OCI-LY7 (cell line): ENCODE results near the gene LCE3C. TPM values are rescaled to one million over a fixed set of nuclear protein-coding genes. Genes with fewer than 3 reads are reported as not detected.

Source experiments
- BruUV-seq: library from RNA; stranded (reverse); fragments of 400-500 nt; replicated peaks from 2 replicates; lab custom pipeline; 2021; lab: Mats Ljungman, UMichigan
- CTCF ChIA-PET: fragments of 300-600 bp; sonication (Branson Sonifier 250); formaldehyde crosslinking; loops from one replicate; lab custom pipeline; 2022; ENCODE audit warnings: antibody characterized with exemption; ENCODE audit not compliant: unreplicated experiment; lab: Charles Lee
- POLR2A ChIA-PET: fragments of 300-600 bp; sonication (Branson Sonifier 250); formaldehyde crosslinking; loops from one replicate; lab custom pipeline; 2022; ENCODE audit warnings: antibody characterized with exemption; lab: Charles Lee
- DNase-seq: peaks from one replicate; pipeline ENCODE4 v3.0.0-alpha.2; 2015; ENCODE audit warnings: low spot score
- H2AFZ ChIP-seq: fragments of 200-600 bp; sonication (generic), shearing (Covaris generic); 2 replicates; pipeline ENCODE4 v1.6.1; 2014; ENCODE audit warnings: mild to moderate bottlenecking, antibody characterized with exemption, low read length, moderate library complexity
- H3K27ac ChIP-seq: fragments of 200-600 bp; sonication (generic); 2 replicates; pipeline ENCODE4 v1.5.1; 2014; ENCODE audit warnings: mixed run types, low read depth, mild to moderate bottlenecking, moderate library complexity, low read length, inconsistent platforms; ENCODE audit not compliant: poor library complexity, severe bottlenecking
- H3K36me3 ChIP-seq: fragments of 200-600 bp; sonication (generic); 2 replicates; pipeline ENCODE4 v1.6.1; 2014; ENCODE audit warnings: mild to moderate bottlenecking, antibody characterized with exemption, low read length, moderate library complexity, mixed read lengths; ENCODE audit not compliant: insufficient read depth
- H3K4me1 ChIP-seq: fragments of 200-600 bp; sonication (generic); 2 replicates; pipeline ENCODE4 v1.5.1; 2014; ENCODE audit warnings: mild to moderate bottlenecking, low read length; ENCODE audit not compliant: insufficient read depth, poor library complexity, severe bottlenecking
- H3K4me2 ChIP-seq: fragments of 200-600 bp; sonication (generic); 2 replicates; pipeline ENCODE4 v1.6.1; 2014; ENCODE audit warnings: mild to moderate bottlenecking, low read length
- H3K4me3 ChIP-seq: fragments of 200-600 bp; sonication (generic); 2 replicates; pipeline ENCODE4 v1.5.1; 2014; ENCODE audit warnings: mild to moderate bottlenecking, low read depth, low read length; ENCODE audit not compliant: poor library complexity, severe bottlenecking
- H3K79me2 ChIP-seq: fragments of 200-600 bp; sonication (generic); 2 replicates; pipeline ENCODE4 v1.6.1; 2016; ENCODE audit warnings: low read depth, mild to moderate bottlenecking, low read length, moderate library complexity, mixed read lengths; ENCODE audit not compliant: insufficient read depth
- H3K9me2 ChIP-seq: fragments of 200-600 bp; sonication (generic); 2 replicates; pipeline ENCODE4 v1.6.1; 2016; ENCODE audit warnings: mild to moderate bottlenecking, low read length, mixed read lengths; ENCODE audit not compliant: insufficient read depth
- H3K9me3 ChIP-seq: fragments of 200-600 bp; sonication (generic); 2 replicates; pipeline ENCODE4 v1.6.1; 2014; ENCODE audit warnings: mild to moderate bottlenecking, mixed run types, low read length, mixed read lengths
- H4K20me1 ChIP-seq: fragments of 200-600 bp; sonication (generic); 2 replicates; pipeline ENCODE4 v1.6.1; 2014; ENCODE audit warnings: mild to moderate bottlenecking, antibody characterized with exemption, low read length, moderate library complexity, mixed read lengths; ENCODE audit not compliant: insufficient read depth
- CTCF ChIP-seq: fragments of 200-600 bp; sonication (generic); conservative IDR thresholded peaks from 2 replicates; pipeline ENCODE4 v1.5.1; 2014; ENCODE audit warnings: mild to moderate bottlenecking, antibody characterized with exemption, low read length, moderate library complexity, mixed read lengths
- EZH2phosphoT487 ChIP-seq: fragments of 200-600 bp; sonication (generic); IDR thresholded peaks from 2 replicates; pipeline ENCODE4 v1.6.1; 2018; ENCODE audit warnings: low read depth, borderline replicate concordance, mild to moderate bottlenecking, mixed run types, antibody characterized with exemption, low read length, moderate library complexity, mixed read lengths
- intact Hi-C: fragments of 100-400 bp; cut with micrococcal nuclease; formaldehyde crosslinking; loops from one replicate; pipeline ENCODE4 v1.10.0; 2022; ENCODE audit not compliant: unreplicated experiment
- total RNA-seq, 2 experiments: library from RNA; depleted of rRNA in 1 of 2; stranded (reverse); fragments of >200 nt in 1 of 2; shearing (Covaris generic) in 1 of 2; gene quantifications; 2 replicates each; pipeline ENCODE4 v1.2.3, GENCODE V29; 2014 to 2022

The LCE3C gene
- total RNA-seq, 2 experiments from 2014 or later = not detected

DNA sequence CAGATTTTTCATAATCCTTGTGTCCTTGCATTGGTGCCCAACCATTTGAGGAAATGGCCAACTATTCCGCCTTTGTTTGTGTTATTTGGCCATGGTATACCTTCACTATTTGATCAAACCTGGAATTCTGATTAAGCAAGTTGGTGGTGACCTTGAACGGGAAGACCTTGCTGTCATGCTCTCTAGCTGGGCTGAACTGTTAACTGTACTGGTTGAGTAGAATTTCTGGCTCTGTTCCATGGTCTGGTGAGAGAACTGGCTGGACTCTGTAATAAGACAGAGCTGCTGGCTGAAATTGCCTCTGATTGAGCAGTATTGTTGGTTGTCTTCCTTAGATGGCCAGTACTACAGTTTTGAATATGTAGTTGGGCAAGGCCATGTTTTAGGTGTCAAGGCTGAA is 3.0 kb upstream of the LCE3C start:
- POLR2A ChIA-PET = no interaction called here
- Histone ChIP-seq H3K79me2 (no peaks in the 10 kb centered on the region), H3K27ac (no peak overlapping the region)

GRCh38 chr1:152613511-152613910 is 13.5 kb downstream of the LCE3C start, which contains the start of gene LCE3B:
TSS of gene LCE3B (plus strand) at chr1:152613811. CDS start at chr1:152613811, 0 bp downstream.
- Histone ChIP-seq H3K4me3 (no peak within 1 kb of the TSS), H4K20me1 (no peaks in the 10 kb centered on the region), H3K27ac (no peak within 1 kb of the TSS), H3K4me2 (no peak within 1 kb of the TSS), H3K9me3 (no peaks in the 10 kb centered on the region), H3K4me1 (no peaks in the 10 kb centered on the region), H3K36me3 (no peaks in the 10 kb centered on the region), H3K79me2 (no peaks in the 10 kb centered on the region), H2AFZ (no peak within 1 kb of the TSS), H3K9me2 (no peaks in the 10 kb centered on the region)
- TF ChIP-seq CTCF = no peak
- TF ChIP-seq EZH2phosphoT487 = no peak
- ChIA-PET CTCF (no interaction called here), POLR2A (no interaction called here)
- no TSS peak for BruUV-seq
- DNase-seq = no peak
- intact Hi-C loops = no loop called here

More for the DNA sequence above, 3.0 kb upstream of the LCE3C start:
- no peaks in the 10 kb centered on the region for H3K9me3 ChIP-seq
- CTCF ChIA-PET = no interaction called here
- intact Hi-C loops = no loop called here
- H4K20me1 ChIP-seq = no peaks in the 10 kb centered on the region
- DNase-seq = no peak
- H3K4me2 ChIP-seq = no peak overlapping the region
- no peaks in the 10 kb centered on the region for H3K4me1 ChIP-seq
- H3K36me3 ChIP-seq = no peaks in the 10 kb centered on the region
- no TSS peak for BruUV-seq
- H3K9me2 ChIP-seq = no peaks in the 10 kb centered on the region
- no peak overlapping the region for H2AFZ ChIP-seq
- TF ChIP-seq EZH2phosphoT487 = no peak
- TF ChIP-seq CTCF = no peak
- no peak overlapping the region for H3K4me3 ChIP-seq

DNA sequence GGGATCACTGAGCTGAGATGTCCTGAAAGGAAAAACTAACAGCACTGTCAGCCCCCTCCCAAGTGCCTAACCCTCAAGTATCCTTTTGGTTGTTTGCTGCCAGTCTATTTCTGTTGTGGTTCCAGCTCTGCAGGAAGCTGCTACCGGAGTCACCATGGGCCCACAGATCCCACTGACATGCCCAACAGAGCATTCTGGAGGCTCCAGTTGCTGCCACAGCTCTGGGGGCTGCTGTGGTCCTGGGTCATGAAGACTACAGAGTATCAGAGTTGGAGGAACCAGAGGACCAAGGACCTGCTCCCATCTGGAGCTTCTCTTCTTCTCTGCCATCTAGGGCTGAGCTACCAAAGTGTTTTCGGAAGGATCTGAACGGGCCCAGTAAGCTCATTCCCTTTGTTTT is 22.0 kb downstream of the LCE3C start:
- BruUV-seq = no TSS peak
- Histone ChIP-seq H3K36me3 (no peaks in the 10 kb centered on the region), H4K20me1 (no peaks in the 10 kb centered on the region), H2AFZ (no peak overlapping the region), H3K79me2 (no peaks in the 10 kb centered on the region), H3K9me2 (no peaks in the 10 kb centered on the region), H3K4me3 (no peak overlapping the region), H3K27ac (no peak overlapping the region), H3K9me3 (peaks cover 4% of the 10 kb centered on the region; the same call in 1 of the 2 replicates), H3K4me1 (no peaks in the 10 kb centered on the region), H3K4me2 (no peak overlapping the region)
- CTCF ChIA-PET = no interaction called here
- no peak for DNase-seq
- intact Hi-C loops = no loop called here
- POLR2A ChIA-PET = no interaction called here
- no peak for TF ChIP-seq EZH2phosphoT487
- no peak for TF ChIP-seq CTCF
